H9 (cell line): Measurements from ENCODE around the gene WWC1. TPM values are rescaled to one million over a fixed set of nuclear protein-coding genes. Genes with fewer than 3 reads are reported as not detected.

ENCODE experiments used
- DNase-seq: peaks from one replicate; pipeline ENCODE4 v3.0.0-alpha.2; 2017
- H2AFZ ChIP-seq: one replicate; pipeline ENCODE4 v1.6.1; 2013; ENCODE audit warnings: mild to moderate bottlenecking, low read length, control low read depth, moderate library complexity
- H2AK5ac ChIP-seq: 2 replicates; pipeline ENCODE4 v1.6.1; 2013; ENCODE audit warnings: low read length, control low read depth, mixed read lengths; ENCODE audit not compliant: insufficient read length
- H2BK120ac ChIP-seq: one replicate; pipeline ENCODE4 v1.6.1; 2013; ENCODE audit warnings: low read depth, mild to moderate bottlenecking, low read length, control low read depth, inconsistent platforms; ENCODE audit not compliant: poor library complexity, severe bottlenecking
- H2BK12ac ChIP-seq: 2 replicates; pipeline ENCODE4 v1.6.1; 2013; ENCODE audit warnings: low read length, control low read depth, mixed read lengths, low read depth; ENCODE audit not compliant: insufficient read length
- H2BK15ac ChIP-seq: 2 replicates; pipeline ENCODE4 v1.6.1; 2013; ENCODE audit warnings: low read depth, low read length, control low read depth
- H2BK20ac ChIP-seq: one replicate; pipeline ENCODE4 v1.6.1; 2013; ENCODE audit warnings: low read depth, mild to moderate bottlenecking, low read length, control low read depth, inconsistent platforms; ENCODE audit not compliant: poor library complexity, severe bottlenecking
- H2BK5ac ChIP-seq: 2 replicates; pipeline ENCODE4 v1.6.1; 2013; ENCODE audit warnings: low read length, control low read depth, mixed read lengths; ENCODE audit not compliant: insufficient read length
- H3K14ac ChIP-seq: 2 replicates; pipeline ENCODE4 v1.6.1; 2013; ENCODE audit warnings: low read length, control low read depth; ENCODE audit not compliant: insufficient read depth
- H3K18ac ChIP-seq: 2 replicates; pipeline ENCODE4 v1.6.1; 2013; ENCODE audit warnings: low read depth, mild to moderate bottlenecking, mixed read lengths, low read length, control low read depth; ENCODE audit not compliant: insufficient read length
- H3K23ac ChIP-seq: 2 replicates; pipeline ENCODE4 v1.6.1; 2013; ENCODE audit warnings: low read length, control low read depth, mixed read lengths, low read depth; ENCODE audit not compliant: insufficient read length
- H3K23me2 ChIP-seq: 2 replicates; pipeline ENCODE4 v1.6.1; 2013; ENCODE audit warnings: low read depth, mild to moderate bottlenecking, mixed read lengths, low read length, control low read depth; ENCODE audit not compliant: insufficient read length, poor library complexity, severe bottlenecking
- H3K27ac ChIP-seq: 2 replicates; pipeline ENCODE4 v1.5.1; 2013; ENCODE audit warnings: low read length, control low read depth, mixed read lengths, low read depth; ENCODE audit not compliant: insufficient read length
- H3K27me3 ChIP-seq: 2 replicates; pipeline ENCODE4 v1.6.1; 2013; ENCODE audit warnings: low read length, control low read depth, inconsistent platforms; ENCODE audit not compliant: insufficient read depth
- H3K4ac ChIP-seq: 2 replicates; pipeline ENCODE4 v1.6.1; 2013; ENCODE audit warnings: low read depth, mild to moderate bottlenecking, control low read depth, inconsistent platforms, low read length, moderate library complexity
- H3K4me1 ChIP-seq: 2 replicates; pipeline ENCODE4 v1.6.1; 2013; ENCODE audit warnings: low read length, control low read depth, inconsistent platforms; ENCODE audit not compliant: insufficient read depth
- H3K4me2 ChIP-seq: 2 replicates; pipeline ENCODE4 v1.6.1; 2013; ENCODE audit warnings: low read length, control low read depth, mixed read lengths; ENCODE audit not compliant: insufficient read length, insufficient read depth
- H3K56ac ChIP-seq: 2 replicates; pipeline ENCODE4 v1.6.1; 2013; ENCODE audit warnings: low read depth, mild to moderate bottlenecking, mixed read lengths, low read length, control low read depth; ENCODE audit not compliant: insufficient read length
- H3K79me1 ChIP-seq: 2 replicates; pipeline ENCODE4 v1.6.1; 2013; ENCODE audit warnings: low read depth, mild to moderate bottlenecking, moderate library complexity, low read length, control low read depth, inconsistent platforms; ENCODE audit not compliant: insufficient read depth, poor library complexity, severe bottlenecking
- H3K79me2 ChIP-seq: 2 replicates; pipeline ENCODE4 v1.6.1; 2013; ENCODE audit warnings: low read length, control low read depth, inconsistent platforms; ENCODE audit not compliant: insufficient read depth
- H3K9ac ChIP-seq: 2 replicates; pipeline ENCODE4 v1.6.1; 2013; ENCODE audit warnings: low read length, control low read depth, mixed read lengths; ENCODE audit not compliant: insufficient read length; ENCODE audit errors: extremely low read depth
- H3K9me3 ChIP-seq: one replicate; pipeline ENCODE4 v1.6.1; 2013; ENCODE audit warnings: low read depth, low read length, inconsistent platforms; ENCODE audit not compliant: control insufficient read depth
- H3T11ph ChIP-seq: one replicate; pipeline ENCODE4 v1.6.1; 2013; ENCODE audit warnings: mild to moderate bottlenecking, low read length, control low read depth, inconsistent platforms
- H4K20me1 ChIP-seq: one replicate; pipeline ENCODE4 v1.6.1; 2013; ENCODE audit not compliant: control insufficient read depth, insufficient read length, insufficient read depth
- H4K5ac ChIP-seq: 2 replicates; pipeline ENCODE4 v1.6.1; 2013; ENCODE audit warnings: low read depth, mild to moderate bottlenecking, mixed read lengths, low read length, control low read depth; ENCODE audit not compliant: insufficient read length
- H4K8ac ChIP-seq: replicated peaks from 2 replicates; pipeline ENCODE4 v1.6.1; 2013; ENCODE audit warnings: low read length, control low read depth, mixed read lengths, low read depth; ENCODE audit not compliant: insufficient read length
- H4K91ac ChIP-seq: 2 replicates; pipeline ENCODE4 v1.6.1; 2013; ENCODE audit warnings: low read depth, mild to moderate bottlenecking, moderate library complexity, mixed read lengths, low read length, control low read depth; ENCODE audit not compliant: insufficient read length
- H3K27ac Mint-ChIP-seq, 3 experiments: 2 replicates in 2 of 3; 3 replicates in 1 of 3; pipeline ENCODE4 v1.8.0; 2020 to 2021; ENCODE audit warnings: mixed read lengths in 3 of 3, mild to moderate bottlenecking in 1 of 3, moderate library complexity in 1 of 3
- H3K27me3 Mint-ChIP-seq: 2 replicates; pipeline ENCODE4 v1.8.0; 2021; ENCODE audit warnings: low read depth, mild to moderate bottlenecking, moderate library complexity, mixed read lengths
- H3K36me3 Mint-ChIP-seq, 3 experiments: 2 replicates in 2 of 3; 3 replicates in 1 of 3; pipeline ENCODE4 v1.8.0; 2020 to 2021; ENCODE audit warnings: low read depth in 3 of 3, mixed read lengths in 3 of 3; ENCODE audit not compliant: insufficient read depth in 1 of 3
- H3K4me1 Mint-ChIP-seq, 2 experiments: 2 replicates each; pipeline ENCODE4 v1.8.0; 2020; ENCODE audit warnings: mixed read lengths in 2 of 2
- H3K4me3 Mint-ChIP-seq, 2 experiments: 2 replicates in 1 of 2; 3 replicates in 1 of 2; pipeline ENCODE4 v1.8.0; 2020 to 2021; ENCODE audit warnings: mild to moderate bottlenecking in 2 of 2, mixed read lengths in 2 of 2, moderate library complexity in 1 of 2
- H3K9me3 Mint-ChIP-seq, 2 experiments: 2 replicates in 1 of 2; 3 replicates in 1 of 2; pipeline ENCODE4 v1.8.0; 2020; ENCODE audit warnings: mild to moderate bottlenecking in 2 of 2, mixed read lengths in 2 of 2, moderate library complexity in 1 of 2
- CTCF ChIP-seq: fragments of 200-600 bp; sonication (generic); conservative IDR thresholded peaks from 3 replicates; pipeline ENCODE4 v1.8.0; 2021; ENCODE audit warnings: antibody characterized with exemption, mild to moderate bottlenecking
- WGBS: extraction: QIAGEN DNeasy Blood & Tissue Kit; methylation state at CpG from one replicate; pipeline ENCODE4 v1.1.7; 2013; ENCODE audit warnings: missing lambda C conversion rate, low lambda C conversion rate, mixed read lengths; ENCODE audit not compliant: insufficient read length; ENCODE audit errors: extremely low coverage; 5-methylcytosine and 5-hydroxymethylcytosine counted together
- total RNA-seq: library from RNA; stranded (reverse); gene quantifications from 2 replicates; pipeline ENCODE4 v1.2.1, GENCODE V29; 2021

The WWC1 gene
- total RNA-seq, 1 experiment from 2014 or later = 28.2 TPM

- no peaks in the 10 kb centered on the region; the same call in 1 of the 2 replicates for H3K79me2 ChIP-seq
- H2BK5ac ChIP-seq = no peak overlapping the region
- H2BK12ac ChIP-seq = no peak overlapping the region
- Mint-ChIP-seq H3K4me3 (no peak overlapping the region), H3K36me3 (peaks cover 0 to 7% (median 2%) of the 10 kb centered on the region in 3 experiments; a peak in 3 of 7 replicates), H3K27ac (no peak overlapping the region), H3K27me3 (peaks cover 14% of the 10 kb centered on the region), H3K4me1 (peaks cover 54 to 64% of the 10 kb centered on the region in 2 experiments), H3K9me3 (no peaks in the 10 kb centered on the region)
- no peak overlapping the region for H3K27ac ChIP-seq
- no peak overlapping the region for H3K4me2 ChIP-seq
- no peak overlapping the region for H4K8ac ChIP-seq
- H3K27me3 ChIP-seq = peaks cover under 1% of the 10 kb centered on the region; the same call in 1 of the 2 replicates
- H3K9ac ChIP-seq = no peak overlapping the region
- no peak overlapping the region for H2AFZ ChIP-seq
- no peak overlapping the region for H2BK120ac ChIP-seq
- H2BK20ac ChIP-seq = no peak overlapping the region
- H2AK5ac ChIP-seq = no peak overlapping the region
- WGBS = no CpG with 5 or more reads among the region's 3 CpGs
- H4K5ac ChIP-seq = no peak overlapping the region
- no peaks in the 10 kb centered on the region for H3K79me1 ChIP-seq
- H3K4me1 ChIP-seq = peaks cover 14% of the 10 kb centered on the region; the same call in 1 of the 2 replicates
- H3K23ac ChIP-seq = no peak overlapping the region
- TF ChIP-seq CTCF = no peak
- no peak overlapping the region for H3T11ph ChIP-seq
- H3K9me3 ChIP-seq = no peaks in the 10 kb centered on the region
- H3K4ac ChIP-seq = no peak overlapping the region
- no peak overlapping the region for H3K14ac ChIP-seq
- no peak overlapping the region for H3K56ac ChIP-seq
- DNase-seq = no peak
- H3K23me2 ChIP-seq = no peaks in the 10 kb centered on the region
- no peak overlapping the region for H2BK15ac ChIP-seq
- no peak overlapping the region for H4K91ac ChIP-seq
- no peak overlapping the region for H3K18ac ChIP-seq
- no peaks in the 10 kb centered on the region for H4K20me1 ChIP-seq
These were observed 11.3 kb downstream of the WWC1 start for GRCh38 chr5:168302785-168303184.
